ENCODE data around the gene GGNBP2. TPM values are rescaled to one million over a fixed set of nuclear protein-coding genes. Genes with fewer than 3 reads are reported as not detected.

GGNBP2 gene
- total and polyA plus RNA-seq, 2 of the 8 experiments (the other 6 are each of a cell fraction or from before 2014, with no cell fraction given), result 29.2 to 35.8 TPM

DNA sequence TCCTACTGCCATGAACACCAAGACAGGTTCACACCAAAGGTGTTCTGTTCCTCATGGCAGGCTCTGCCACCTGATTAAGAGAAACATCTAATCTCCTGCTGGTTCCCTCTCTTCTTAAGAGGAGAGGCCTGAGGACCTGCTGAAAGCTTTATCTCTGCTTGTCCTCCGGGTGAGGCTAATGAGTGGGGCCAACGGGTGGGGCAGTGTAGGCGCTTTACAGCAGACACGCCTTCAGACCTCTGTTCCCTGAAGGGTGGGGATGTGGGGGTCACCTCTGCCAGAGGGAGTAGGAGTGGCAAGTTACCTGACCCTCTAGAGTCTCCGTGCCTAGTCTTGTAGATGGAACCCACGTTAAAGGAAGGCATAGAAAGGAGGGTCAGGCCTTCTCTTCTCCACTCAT lies 52.5 kb downstream of the GGNBP2 start:
- no peak overlapping the region for H2BK12ac ChIP-seq (ENCODE audit: low read depth, low read length)
- H2BK5ac ChIP-seq (ENCODE audit: low read depth, low read length), result no peak overlapping the region
- POLR2A ChIA-PET (ENCODE audit: partially characterized antibody), result interaction anchor here (0.7 to 1.6 kb wide), 2 partner anchors 15 to 62 kb away, joined by 3 to 5 read pairs; partner anchors contain the start of genes MYO19 and PIGW
- no peak overlapping the region for H3K14ac ChIP-seq (ENCODE audit: insufficient read length)
- no peak overlapping the region for H3K4me2 ChIP-seq (ENCODE audit: insufficient read depth in 1 of 2, low read depth in 2 of 2, low read length in 2 of 2)
- no peak overlapping the region for H2BK120ac ChIP-seq (replicated peaks; ENCODE audit: low read depth, low read length)
- WGBS, 2 experiments (ENCODE audit: extremely low coverage in 1 of 2, insufficient coverage in 1 of 2, insufficient read length in 1 of 2, insufficient replicate concordance in 2 of 2, low coverage in 1 of 2, low lambda C conversion rate in 2 of 2, missing lambda C conversion rate in 1 of 2), result 96% methylated on average over 6 of the region's 6 CpGs; no CpG with 5 or more reads in 1 of the 2 experiments
- peaks cover 7% of the 10 kb centered on the region for H3K23me2 ChIP-seq (ENCODE audit: low read depth, low read length)
- FAIRE-seq (no peak), DNase-seq (ENCODE audit: low read depth in 1 of 2, low spot score in 2 of 2) (no peak)
- H3K4me3 ChIP-seq (ENCODE audit: extremely low read depth in 1 of 4, insufficient read depth in 2 of 4, low read depth in 3 of 4, low read length in 4 of 4), result no peak overlapping the region
- CTCF ChIA-PET (ENCODE audit: partially characterized antibody), result interaction anchor here (1.8 kb wide), 1 partner anchor 14 kb away, joined by 4 read pairs; no protein-coding TSS in a partner anchor
- no peak overlapping the region for H3K9ac ChIP-seq (replicated peaks in 1 of 4; ENCODE audit: extremely low read depth in 1 of 4, low read depth in 3 of 4, low read length in 3 of 4)
- no peak overlapping the region for H2BK15ac ChIP-seq (ENCODE audit: low read length)
- H3K79me1 ChIP-seq (ENCODE audit: low read depth, low read length), result peaks cover 3% of the 10 kb centered on the region; the same call in 1 of the 2 replicates
- H2AK5ac ChIP-seq (ENCODE audit: low read depth, low read length), result no peak overlapping the region
- peaks cover 5 to 16% of the 10 kb centered on the region in 2 experiments; a peak in 3 of 4 replicates for H3K79me2 ChIP-seq (ENCODE audit: control insufficient read depth in 1 of 2, insufficient read depth in 2 of 2, low read length in 2 of 2)
- no peak overlapping the region for H2AFZ ChIP-seq (ENCODE audit: low read length)
- H3K23ac ChIP-seq (ENCODE audit: insufficient read length), result no peak overlapping the region
- no peak overlapping the region for H3K27ac ChIP-seq (ENCODE audit: low read depth, low read length)
- H4K20me1 ChIP-seq (replicated peaks in 1 of 2; ENCODE audit: control insufficient read depth in 1 of 2, insufficient read depth in 2 of 2, low read length in 2 of 2), result peaks cover 0 to 4% of the 10 kb centered on the region in 2 experiments
- H3K36me3 ChIP-seq (ENCODE audit: control insufficient read depth in 2 of 4, insufficient read depth in 4 of 4, low read length in 3 of 4), result peaks cover 0 to 3% (median 2%) of the 10 kb centered on the region in 4 experiments; a peak in 3 of 8 replicates
- H4K8ac ChIP-seq (ENCODE audit: extremely low read depth, insufficient read depth, low read length), result no peak overlapping the region
- no peak overlapping the region for H4K91ac ChIP-seq (replicated peaks; ENCODE audit: insufficient read length, low read length)
- no peak overlapping the region for H3K18ac ChIP-seq (ENCODE audit: extremely low read depth, low read length)
- H3K56ac ChIP-seq (replicated peaks; ENCODE audit: insufficient read length, low read depth, low read length), result no peak overlapping the region
- no peak overlapping the region for H4K5ac ChIP-seq (ENCODE audit: insufficient read length, low read depth, low read length)
- H3K4me1 ChIP-seq (replicated peaks in 1 of 4; ENCODE audit: control insufficient read depth in 3 of 4, insufficient read depth in 4 of 4, low read length in 3 of 4), result peaks cover 6 to 25% (median 11%) of the 10 kb centered on the region in 4 experiments
- no peak overlapping the region for H2BK20ac ChIP-seq (ENCODE audit: low read length)
- no peaks in the 10 kb centered on the region for H3K9me3 ChIP-seq (ENCODE audit: insufficient read depth in 2 of 2, low read depth in 1 of 2, low read length in 1 of 2)
- H3K27me3 ChIP-seq (replicated peaks in 1 of 4; ENCODE audit: control insufficient read depth in 3 of 4, extremely low read depth in 1 of 4, insufficient read depth in 3 of 4, low read length in 3 of 4), result no peaks in the 10 kb centered on the region
- H3K4ac ChIP-seq (replicated peaks; ENCODE audit: insufficient read length, low read depth, low read length), result no peak overlapping the region
- TF ChIP-seq SAP30 (IDR thresholded peaks at IDR 0.05; ENCODE audit: insufficient read depth, insufficient replicate concordance, low read length) (no peak), CHD1 (IDR thresholded peaks at IDR 0.05; ENCODE audit: low read depth, low read length) (no peak), NANOG (IDR thresholded peaks at IDR 0.05; ENCODE audit: insufficient read depth, low read depth, low read length, poor library complexity, severe bottlenecking) (no peak), CHD2 (IDR thresholded peaks at IDR 0.05; ENCODE audit: low read length) (no peak), HDAC2 (IDR thresholded peaks at IDR 0.05; ENCODE audit: borderline replicate concordance in 1 of 2, low read depth in 2 of 2, low read length in 2 of 2) (no peak), GABPA (IDR thresholded peaks at IDR 0.05; ENCODE audit: borderline replicate concordance, insufficient read depth, low read length) (no peak), SRF (IDR thresholded peaks at IDR 0.05; ENCODE audit: low read depth, low read length) (no peak), KDM4A (IDR thresholded peaks at IDR 0.05; ENCODE audit: low read depth, low read length, severe bottlenecking) (no peak), TAF7 (optimal IDR thresholded peaks at IDR 0.05; ENCODE audit: borderline replicate concordance, low read depth, low read length) (no peak)
- TF ChIP-seq, protein P1, sequence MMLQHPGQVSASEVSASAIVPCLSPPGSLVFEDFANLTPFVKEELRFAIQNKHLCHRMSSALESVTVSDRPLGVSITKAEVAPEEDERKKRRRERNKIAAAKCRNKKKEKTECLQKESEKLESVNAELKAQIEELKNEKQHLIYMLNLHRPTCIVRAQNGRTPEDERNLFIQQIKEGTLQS (IDR thresholded peaks at IDR 0.05; ENCODE audit: insufficient read depth, low read depth, low read length), result no peak
